Neutrophil (primary cell): Measurements from ENCODE around the gene CCNH.

Experiments used
- H3K27ac ChIP-seq: fragments of 200-600 bp; sonication (generic); 2 replicates; pipeline ENCODE4 v1.5.1; 2016; ENCODE audit warnings: mild to moderate bottlenecking, moderate library complexity
- H3K27me3 ChIP-seq: fragments of 200-600 bp; sonication (generic); 2 replicates; pipeline ENCODE4 v1.6.0; 2016; ENCODE audit warnings: mild to moderate bottlenecking
- H3K36me3 ChIP-seq: fragments of 200-600 bp; sonication (generic); 2 replicates; pipeline ENCODE4 v1.5.1; 2017
- H3K4me1 ChIP-seq, 2 experiments: fragments of 200-600 bp in 1 of 2; sonication (generic) in 1 of 2; 1 replicate in 1 of 2; 2 replicates in 1 of 2; pipeline versions ENCODE4 v1.5.1 to v1.6.1; 2013 to 2016; ENCODE audit warnings: low read depth in 1 of 2, low read length in 1 of 2, mild to moderate bottlenecking in 1 of 2, moderate library complexity in 1 of 2; ENCODE audit not compliant: control insufficient read depth in 1 of 2, insufficient read depth in 1 of 2
- H3K4me3 ChIP-seq, 2 experiments: fragments of 200-600 bp in 1 of 2; sonication (generic) in 1 of 2; 1 replicate in 1 of 2; 2 replicates in 1 of 2; pipeline ENCODE4 v1.5.1; 2013 to 2016; ENCODE audit warnings: low read depth in 1 of 2, low read length in 1 of 2, mild to moderate bottlenecking in 1 of 2, moderate library complexity in 1 of 2
- H3K9me3 ChIP-seq: fragments of 200-600 bp; sonication (generic); 2 replicates; pipeline ENCODE4 v1.5.1; 2016
- TF ChIP-seq, protein P1 (sequence below): fragments of 200-600 bp; sonication (generic); IDR thresholded peaks from 2 replicates; pipeline ENCODE4 v1.5.1; 2016; ENCODE audit warnings: antibody characterized with exemption

CCNH gene

DNA sequence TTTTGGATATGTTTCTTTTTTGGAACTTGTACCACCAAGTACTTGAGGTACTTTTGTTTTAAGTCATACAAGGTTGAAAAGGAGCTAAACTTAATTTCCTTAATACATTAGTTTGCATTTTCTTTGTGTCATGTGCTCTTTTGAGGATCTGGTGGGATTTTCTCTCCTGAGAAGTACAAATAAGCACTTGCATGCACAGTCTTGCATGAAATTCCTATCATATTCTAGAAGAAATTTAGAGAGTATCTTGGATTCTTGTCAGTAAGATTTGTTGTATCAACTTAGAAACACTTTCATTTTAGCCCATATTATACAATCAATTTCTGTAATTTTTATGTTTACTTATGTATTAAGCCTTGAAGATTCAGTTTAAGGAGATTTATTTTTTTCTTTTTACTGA is 64.9 kb downstream of the CCNH start:
- Histone ChIP-seq H3K4me1 (no peaks in the 10 kb centered on the region), H3K4me3 (no peak overlapping the region), H3K27ac (no peak overlapping the region), H3K36me3 (peaks cover 17% of the 10 kb centered on the region), H3K27me3 (no peaks in the 10 kb centered on the region), H3K9me3 (no peaks in the 10 kb centered on the region)
- TF ChIP-seq, protein P1, sequence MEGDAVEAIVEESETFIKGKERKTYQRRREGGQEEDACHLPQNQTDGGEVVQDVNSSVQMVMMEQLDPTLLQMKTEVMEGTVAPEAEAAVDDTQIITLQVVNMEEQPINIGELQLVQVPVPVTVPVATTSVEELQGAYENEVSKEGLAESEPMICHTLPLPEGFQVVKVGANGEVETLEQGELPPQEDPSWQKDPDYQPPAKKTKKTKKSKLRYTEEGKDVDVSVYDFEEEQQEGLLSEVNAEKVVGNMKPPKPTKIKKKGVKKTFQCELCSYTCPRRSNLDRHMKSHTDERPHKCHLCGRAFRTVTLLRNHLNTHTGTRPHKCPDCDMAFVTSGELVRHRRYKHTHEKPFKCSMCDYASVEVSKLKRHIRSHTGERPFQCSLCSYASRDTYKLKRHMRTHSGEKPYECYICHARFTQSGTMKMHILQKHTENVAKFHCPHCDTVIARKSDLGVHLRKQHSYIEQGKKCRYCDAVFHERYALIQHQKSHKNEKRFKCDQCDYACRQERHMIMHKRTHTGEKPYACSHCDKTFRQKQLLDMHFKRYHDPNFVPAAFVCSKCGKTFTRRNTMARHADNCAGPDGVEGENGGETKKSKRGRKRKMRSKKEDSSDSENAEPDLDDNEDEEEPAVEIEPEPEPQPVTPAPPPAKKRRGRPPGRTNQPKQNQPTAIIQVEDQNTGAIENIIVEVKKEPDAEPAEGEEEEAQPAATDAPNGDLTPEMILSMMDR, result no peak

DNA sequence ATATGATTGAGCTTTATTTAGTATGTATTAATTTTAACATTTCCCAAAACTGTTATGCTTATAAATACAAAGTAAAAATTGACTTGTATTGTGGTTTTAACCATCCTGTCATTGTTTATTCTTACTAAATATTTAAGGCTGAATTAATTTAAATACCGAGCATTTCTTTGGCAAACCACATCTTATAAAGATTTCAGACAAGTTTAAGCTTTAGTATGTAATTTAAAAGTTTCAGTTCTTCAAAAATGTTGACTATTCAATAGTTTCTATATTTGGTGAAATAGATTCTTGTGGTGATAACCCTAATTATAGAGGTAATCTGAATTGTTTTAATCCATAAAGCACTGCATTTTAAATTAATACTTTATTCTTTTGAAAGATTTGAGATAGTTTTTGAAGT is 65.5 kb downstream of the CCNH start:
- Histone ChIP-seq H3K36me3 (peaks cover 21% of the 10 kb centered on the region), H3K9me3 (no peaks in the 10 kb centered on the region), H3K4me1 (no peaks in the 10 kb centered on the region), H3K4me3 (no peak overlapping the region), H3K27me3 (no peaks in the 10 kb centered on the region), H3K27ac (no peak overlapping the region)
- TF ChIP-seq, protein P1, result no peak
